NCI-H2029 (cell line): ENCODE measurements around the gene ADAMTS9.
A peak's percentile ranks its signal among the peaks of the same experiment; 100 is the strongest.

ENCODE experiments used
- DNase-seq: peaks from one replicate; lab custom pipeline; 2025; lab: John Stamatoyannopoulos, UW

The ADAMTS9 gene

GRCh38 chr3:64536166-64536565, 151.6 kb downstream of the ADAMTS9 start:
- DNase-seq = no peak

GRCh38 chr3:64533617-64534317, 154.0 kb downstream of the ADAMTS9 start:
- DNase-seq = peak; percentile 37

- DNase-seq = no peak
These were observed 157.3 kb downstream of the ADAMTS9 start for GRCh38 chr3:64530434-64531049.

- no peak for DNase-seq
These were observed 164.5 kb downstream of the ADAMTS9 start for GRCh38 chr3:64523324-64523723.

- no peak for DNase-seq
These were observed 167.5 kb downstream of the ADAMTS9 start for GRCh38 chr3:64520334-64520733.

GRCh38 chr3:64518950-64519349, 168.8 kb downstream of the ADAMTS9 start:
- no peak for DNase-seq

- no peak for DNase-seq
These were observed 169.3 kb downstream of the ADAMTS9 start for GRCh38 chr3:64518496-64518895.

- DNase-seq = no peak
These were observed 172.9 kb downstream of the ADAMTS9 start for GRCh38 chr3:64514889-64515288.

GRCh38 chr3:64509206-64509605, 178.6 kb downstream of the ADAMTS9 start:
- DNase-seq = no peak

GRCh38 chr3:64508140-64508539, 179.7 kb downstream of the ADAMTS9 start:
- no peak for DNase-seq

GRCh38 chr3:64506255-64506654, 181.5 kb downstream of the ADAMTS9 start:
- DNase-seq = no peak

- no peak for DNase-seq
These were observed 182.4 kb downstream of the ADAMTS9 start for GRCh38 chr3:64505419-64505818.

GRCh38 chr3:64502284-64502683, 185.5 kb downstream of the ADAMTS9 start:
- no peak for DNase-seq

GRCh38 chr3:64501298-64501906, 186.4 kb downstream of the ADAMTS9 start:
- DNase-seq = peak; percentile 12

- DNase-seq = no peak
These were observed 190.9 kb downstream of the ADAMTS9 start for GRCh38 chr3:64496786-64497490.

- no peak for DNase-seq
These were observed 191.9 kb downstream of the ADAMTS9 start for GRCh38 chr3:64495781-64496334.

GRCh38 chr3:64495121-64495780, 192.5 kb downstream of the ADAMTS9 start:
- DNase-seq = no peak

- no peak for DNase-seq
These were observed 193.3 kb downstream of the ADAMTS9 start for GRCh38 chr3:64494526-64494925.

- DNase-seq = no peak
These were observed 194.7 kb downstream of the ADAMTS9 start for GRCh38 chr3:64493149-64493548.

- DNase-seq = no peak
These were observed 196.0 kb downstream of the ADAMTS9 start for GRCh38 chr3:64491843-64492242.

GRCh38 chr3:64490180-64490724, 197.5 kb downstream of the ADAMTS9 start:
- DNase-seq = no peak
